Activated CD4-positive, alpha-beta T cell treated with anti-CD3 and anti-CD28 coated beads, Interleukin-2, Interleukin-4, amounts not matched to agents 100 ng/mL and 50 ng/mL, durations not matched to agents 16 hours and 8 hours (primary cell): ENCODE results near the gene DZIP1.

Experiments
- DNase-seq: peaks from one replicate; pipeline ENCODE4 v3.0.0-alpha.2; 2020; ENCODE audit warnings: low spot score

Gene DZIP1

DNA sequence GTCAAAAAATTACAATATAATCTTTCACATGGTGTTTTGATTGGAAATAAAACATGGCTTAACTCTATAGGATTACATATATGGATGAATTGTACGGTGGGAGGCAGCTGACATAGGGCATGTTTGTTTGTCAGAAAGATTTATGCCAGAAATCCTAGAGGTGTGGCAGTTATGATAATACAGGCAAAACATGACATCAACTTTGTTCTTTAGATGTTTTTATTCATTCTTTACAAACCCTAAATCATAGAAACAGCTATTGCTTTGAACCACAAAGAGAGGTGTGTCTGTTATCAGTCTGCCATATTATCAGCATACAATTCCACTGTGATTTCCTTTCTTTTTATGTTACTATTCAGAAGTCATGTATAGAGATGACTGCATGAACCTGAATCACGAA is 100.2 kb downstream of the DZIP1 start:
- no peak for DNase-seq

DNA sequence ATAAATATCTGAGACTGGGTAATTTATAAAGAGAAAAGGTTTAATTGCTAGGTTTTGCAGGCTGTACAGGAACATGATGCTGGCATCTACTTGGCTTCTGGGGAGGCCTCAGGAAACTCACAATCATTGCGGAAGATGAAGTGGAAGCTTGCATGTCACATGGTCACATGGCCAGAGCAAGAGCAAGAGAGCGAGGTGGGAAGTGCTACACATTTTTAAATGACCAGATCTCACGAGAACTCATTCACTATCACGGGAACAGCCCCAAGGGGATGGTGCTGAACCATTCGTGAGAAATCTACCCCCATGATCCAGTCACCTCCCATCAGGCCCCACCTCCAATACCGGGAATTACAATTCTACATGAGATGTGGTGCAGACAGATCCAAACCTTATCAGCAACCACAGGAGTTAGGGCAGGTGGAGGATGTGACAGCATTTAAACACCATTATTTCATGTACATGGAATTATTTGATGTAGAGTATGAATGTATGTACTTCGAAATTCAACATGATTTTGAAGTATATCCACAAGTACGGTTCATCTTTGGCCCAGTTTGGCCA is 102.5 kb downstream of the DZIP1 start:
- DNase-seq, result no peak

DNA sequence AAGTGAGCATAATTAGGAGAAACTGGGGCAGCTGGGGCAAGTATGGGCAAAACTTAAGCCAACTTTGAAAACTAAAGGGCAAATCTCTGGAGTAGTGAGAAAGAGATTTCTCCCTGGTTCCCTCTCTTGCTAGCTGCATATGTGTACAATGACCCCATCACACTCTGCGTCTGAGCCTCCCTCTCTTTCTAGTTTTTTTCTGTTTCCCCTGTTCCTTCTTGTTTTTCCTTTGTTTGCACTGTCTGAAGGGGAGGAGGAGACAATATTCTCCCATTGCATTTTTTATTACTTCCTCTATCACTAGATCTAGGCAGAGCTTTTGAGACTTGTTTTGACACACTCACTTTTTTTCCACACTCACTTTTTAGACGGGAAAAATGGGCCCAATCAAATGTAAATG is 103.2 kb downstream of the DZIP1 start:
- DNase-seq, result no peak

DNA sequence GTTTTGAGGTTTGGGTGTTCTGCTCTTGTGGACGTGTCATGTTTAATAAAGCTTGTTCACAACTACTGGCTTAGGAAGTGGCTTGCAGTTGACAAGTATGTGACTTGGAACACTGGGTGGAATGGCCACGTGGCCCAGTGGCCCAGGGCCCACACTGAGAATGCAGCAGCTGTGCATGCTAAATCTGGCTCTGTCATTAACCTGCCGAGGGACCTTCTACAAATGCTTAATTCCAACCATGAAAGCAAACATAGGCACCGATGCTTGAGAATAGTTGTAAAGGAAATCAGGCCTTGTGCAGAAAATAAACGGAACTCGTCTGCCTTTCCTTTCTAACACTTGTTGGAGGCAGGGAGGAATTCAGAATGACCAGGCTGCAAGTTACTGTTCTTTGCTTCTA is 103.6 kb downstream of the DZIP1 start:
- no peak for DNase-seq

DNA sequence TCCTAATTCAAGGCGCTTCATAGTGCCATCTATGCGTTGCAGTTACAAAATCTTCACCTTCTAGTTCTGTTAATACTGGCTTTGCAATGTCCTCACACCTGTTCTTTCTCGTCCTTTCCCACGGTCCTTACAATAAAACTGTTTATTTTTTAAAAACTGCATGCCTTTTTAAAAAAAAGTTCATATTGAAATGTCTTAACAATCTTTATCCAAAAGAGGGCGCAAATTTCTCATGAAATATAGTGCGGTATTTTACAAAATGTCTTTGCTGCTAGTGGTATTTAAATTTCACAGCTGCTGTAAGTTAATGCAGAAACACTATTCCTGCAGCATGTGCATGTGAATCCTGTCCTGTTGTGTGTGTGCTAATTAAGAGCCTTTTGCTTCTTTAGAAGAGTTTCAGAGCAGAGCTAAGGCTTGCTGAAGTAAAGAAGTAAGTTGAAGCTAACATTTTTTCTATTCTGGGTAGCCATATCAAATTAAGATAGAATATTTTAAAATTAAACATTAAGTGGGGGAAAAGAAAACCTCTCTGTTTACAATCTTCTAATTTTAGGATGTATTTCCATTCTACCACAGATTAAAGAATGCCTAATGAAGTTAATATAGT is 107.8 kb downstream of the DZIP1 start:
- DNase-seq, result peak; percentile 14

DNA sequence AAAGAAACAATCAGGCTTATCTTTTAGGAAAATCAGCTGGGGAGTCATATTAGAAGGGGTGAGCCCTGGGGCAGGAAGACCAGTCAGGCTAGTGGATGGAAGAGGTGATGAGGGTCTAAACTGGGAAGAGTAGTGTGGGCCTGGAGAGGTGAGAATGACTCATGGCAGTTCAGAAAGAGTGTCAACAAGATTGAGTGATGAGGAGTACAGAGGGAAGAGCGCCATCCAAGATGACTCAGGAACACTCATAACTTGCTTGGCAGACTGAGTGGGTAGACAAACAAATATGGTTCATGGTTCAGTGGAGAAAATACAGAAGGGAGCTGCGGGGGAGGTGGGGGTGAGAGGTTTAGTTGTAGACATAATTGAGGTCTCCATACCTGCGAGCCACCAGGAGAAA is 109.3 kb downstream of the DZIP1 start:
- DNase-seq, result peak; percentile 9

DNA sequence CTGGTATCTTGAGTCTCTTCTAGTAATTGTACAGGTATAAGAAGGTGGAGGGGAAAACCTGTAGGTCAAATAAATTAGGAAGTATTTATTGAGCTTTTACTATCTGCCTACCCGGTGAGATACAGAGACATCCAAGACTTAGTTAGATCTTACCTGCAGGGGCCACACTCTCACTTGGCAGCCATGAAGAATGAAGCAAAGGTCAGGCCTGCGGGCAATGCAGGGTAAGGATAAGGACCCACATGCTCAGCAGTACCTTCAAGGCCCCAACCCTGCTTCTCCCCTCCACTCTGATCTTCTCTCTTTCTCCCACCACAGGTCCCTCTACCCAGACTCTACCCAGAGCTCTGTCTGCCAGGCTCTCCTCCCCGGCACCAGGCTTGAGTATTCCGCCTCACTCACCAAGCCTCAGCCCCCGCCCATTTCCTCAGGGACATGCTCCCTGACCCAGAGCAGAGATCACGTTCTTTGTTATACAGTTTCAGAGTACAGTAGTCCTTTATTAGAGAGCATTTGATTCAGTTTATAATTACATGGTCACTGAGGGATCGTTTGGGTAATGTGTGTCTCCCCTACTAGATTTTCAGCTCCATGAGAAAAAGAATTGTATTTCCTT is 110.9 kb downstream of the DZIP1 start:
- no peak for DNase-seq

DNA sequence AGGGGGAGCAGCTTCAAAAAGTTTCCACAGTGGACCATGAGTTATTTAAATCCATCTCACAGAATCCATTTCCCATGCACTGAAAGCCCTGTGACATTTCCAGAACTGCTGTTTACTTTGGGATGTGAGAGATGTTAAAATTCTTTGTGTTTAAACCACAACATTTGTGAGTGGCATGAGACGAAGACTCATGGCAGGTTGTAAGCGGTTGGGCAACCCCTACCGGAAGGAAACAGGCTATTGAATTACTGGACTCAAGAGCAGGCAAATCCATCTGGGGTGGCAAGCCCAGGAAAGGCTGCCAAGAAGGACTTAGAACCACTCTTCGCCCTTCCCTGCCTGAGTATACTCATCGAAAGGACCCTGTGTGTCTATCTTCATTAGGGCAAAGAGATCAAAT is 114.3 kb downstream of the DZIP1 start:
- no peak for DNase-seq
